Measurements from ENCODE around the gene SLC6A19.
A peak's percentile ranks its signal among the peaks of the same experiment; 100 is the strongest.

Gene SLC6A19

DNA sequence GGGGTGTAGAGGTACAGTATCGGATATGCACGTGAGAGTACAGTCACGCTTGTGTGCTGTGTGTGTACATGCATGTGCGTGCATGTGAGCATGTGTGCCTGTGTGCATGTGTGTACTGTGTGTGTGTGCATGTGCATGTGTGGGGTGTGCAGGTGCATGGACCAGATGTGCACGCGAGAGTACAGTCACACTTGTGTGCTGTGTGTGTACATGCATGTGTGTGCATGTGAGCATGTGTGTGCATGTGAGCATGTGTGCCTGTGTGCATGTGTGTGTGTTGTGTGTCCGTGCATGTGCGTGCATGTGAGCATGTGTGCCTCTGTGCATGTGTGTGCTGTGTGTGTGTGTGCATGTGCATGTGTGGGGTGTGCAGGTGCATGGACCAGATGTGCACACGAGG, 10.3 kb downstream of the SLC6A19 start:
- CTCF ChIA-PET, result no interaction called here

DNA sequence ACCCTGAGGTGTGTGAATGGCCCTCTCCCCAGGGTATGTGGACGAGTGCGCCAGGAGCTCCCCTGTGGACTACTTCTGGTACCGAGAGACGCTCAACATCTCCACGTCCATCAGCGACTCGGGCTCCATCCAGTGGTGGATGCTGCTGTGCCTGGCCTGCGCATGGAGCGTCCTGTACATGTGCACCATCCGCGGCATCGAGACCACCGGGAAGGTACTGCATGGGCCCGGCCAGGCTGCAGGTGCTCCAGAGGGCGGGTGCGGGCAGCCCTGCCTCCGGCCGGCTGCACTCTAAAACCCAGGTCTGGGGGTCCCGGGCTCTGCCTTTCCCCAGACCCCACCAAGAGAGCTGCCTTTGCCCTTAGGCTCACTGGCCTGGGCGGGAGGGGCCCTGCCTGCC, 10.9 kb downstream of the SLC6A19 start:
- H3K4me1 ChIP-seq (ENCODE audit: control insufficient read depth, insufficient read depth, low read length), result no peaks in the 10 kb centered on the region
- no peaks in the 10 kb centered on the region for H3K9me3 ChIP-seq (ENCODE audit: control insufficient read depth, insufficient read depth, low read depth, low read length)
- no peak overlapping the region for H3K27ac ChIP-seq (ENCODE audit: extremely low read depth, low read depth, low read length)
- POLR2A ChIA-PET, result no interaction called here
- H3K4me3 ChIP-seq (ENCODE audit: low read depth, low read length), result no peak overlapping the region
- TF ChIP-seq ZNF629 (tag by site-specific recombination; IDR thresholded peaks at IDR 0.05), result no peak
- no peak for TF ChIP-seq ZNF544 (tag by site-specific recombination; IDR thresholded peaks at IDR 0.05)
- TF ChIP-seq ZNF292 (tag by site-specific recombination; IDR thresholded peaks at IDR 0.05; ENCODE audit: borderline replicate concordance, low read depth), result no peak
- no peak for TF ChIP-seq ZSCAN23 (tag by site-specific recombination; IDR thresholded peaks at IDR 0.05)
- TF ChIP-seq PRDM1 (tag by site-specific recombination; IDR thresholded peaks at IDR 0.05), result no peak
- no peak for TF ChIP-seq ZNF133 (tag by site-specific recombination; IDR thresholded peaks at IDR 0.05)
- no peak for TF ChIP-seq ZNF473 (tag by site-specific recombination; IDR thresholded peaks at IDR 0.05)
- no peak for TF ChIP-seq SP7 (tag by site-specific recombination; IDR thresholded peaks at IDR 0.05)
- TF ChIP-seq, protein P1, sequence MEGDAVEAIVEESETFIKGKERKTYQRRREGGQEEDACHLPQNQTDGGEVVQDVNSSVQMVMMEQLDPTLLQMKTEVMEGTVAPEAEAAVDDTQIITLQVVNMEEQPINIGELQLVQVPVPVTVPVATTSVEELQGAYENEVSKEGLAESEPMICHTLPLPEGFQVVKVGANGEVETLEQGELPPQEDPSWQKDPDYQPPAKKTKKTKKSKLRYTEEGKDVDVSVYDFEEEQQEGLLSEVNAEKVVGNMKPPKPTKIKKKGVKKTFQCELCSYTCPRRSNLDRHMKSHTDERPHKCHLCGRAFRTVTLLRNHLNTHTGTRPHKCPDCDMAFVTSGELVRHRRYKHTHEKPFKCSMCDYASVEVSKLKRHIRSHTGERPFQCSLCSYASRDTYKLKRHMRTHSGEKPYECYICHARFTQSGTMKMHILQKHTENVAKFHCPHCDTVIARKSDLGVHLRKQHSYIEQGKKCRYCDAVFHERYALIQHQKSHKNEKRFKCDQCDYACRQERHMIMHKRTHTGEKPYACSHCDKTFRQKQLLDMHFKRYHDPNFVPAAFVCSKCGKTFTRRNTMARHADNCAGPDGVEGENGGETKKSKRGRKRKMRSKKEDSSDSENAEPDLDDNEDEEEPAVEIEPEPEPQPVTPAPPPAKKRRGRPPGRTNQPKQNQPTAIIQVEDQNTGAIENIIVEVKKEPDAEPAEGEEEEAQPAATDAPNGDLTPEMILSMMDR (tag by site-specific recombination; IDR thresholded peaks at IDR 0.05), result no peak
- CTCF ChIA-PET, result no interaction called here
- no peaks in the 10 kb centered on the region for H3K36me3 ChIP-seq (ENCODE audit: control insufficient read depth in 2 of 2, insufficient read depth in 1 of 2, low read length in 2 of 2)

More for the DNA sequence above, 10.3 kb downstream of the SLC6A19 start:
- Histone ChIP-seq H3K4me3 (ENCODE audit: low read depth, low read length) (no peak overlapping the region), H3K4me1 (ENCODE audit: control insufficient read depth, insufficient read depth, low read length) (no peaks in the 10 kb centered on the region), H3K27ac (ENCODE audit: extremely low read depth, low read depth, low read length) (no peak overlapping the region), H3K9me3 (ENCODE audit: control insufficient read depth, insufficient read depth, low read depth, low read length) (no peaks in the 10 kb centered on the region), H3K36me3 (ENCODE audit: control insufficient read depth in 2 of 2, insufficient read depth in 1 of 2, low read length in 2 of 2) (no peaks in the 10 kb centered on the region)
- TF ChIP-seq ZNF501 (tag by site-specific recombination; IDR thresholded peaks at IDR 0.05) (no peak), KLF7 (tag by site-specific recombination; IDR thresholded peaks at IDR 0.05; ENCODE audit: borderline replicate concordance) (no peak), ZNF658 (tag by site-specific recombination; IDR thresholded peaks at IDR 0.05) (no peak), ZNF112 (tag by site-specific recombination; IDR thresholded peaks at IDR 0.05) (no peak), ZNF600 (tag by site-specific recombination; IDR thresholded peaks at IDR 0.05) (no peak), SP7 (tag by site-specific recombination; IDR thresholded peaks at IDR 0.05) (no peak), ZNF670 (tag by site-specific recombination; IDR thresholded peaks at IDR 0.05; ENCODE audit: low read depth) (no peak), ZFP69B (tag by site-specific recombination; IDR thresholded peaks at IDR 0.05) (no peak), ZFP41 (tag by site-specific recombination; IDR thresholded peaks at IDR 0.05; ENCODE audit: borderline replicate concordance) (no peak)
- TF ChIP-seq, protein P2, sequence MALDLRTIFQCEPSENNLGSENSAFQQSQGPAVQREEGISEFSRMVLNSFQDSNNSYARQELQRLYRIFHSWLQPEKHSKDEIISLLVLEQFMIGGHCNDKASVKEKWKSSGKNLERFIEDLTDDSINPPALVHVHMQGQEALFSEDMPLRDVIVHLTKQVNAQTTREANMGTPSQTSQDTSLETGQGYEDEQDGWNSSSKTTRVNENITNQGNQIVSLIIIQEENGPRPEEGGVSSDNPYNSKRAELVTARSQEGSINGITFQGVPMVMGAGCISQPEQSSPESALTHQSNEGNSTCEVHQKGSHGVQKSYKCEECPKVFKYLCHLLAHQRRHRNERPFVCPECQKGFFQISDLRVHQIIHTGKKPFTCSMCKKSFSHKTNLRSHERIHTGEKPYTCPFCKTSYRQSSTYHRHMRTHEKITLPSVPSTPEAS (tag by site-specific recombination; IDR thresholded peaks at IDR 0.05), result peak; percentile 95
- TF ChIP-seq, protein P3, sequence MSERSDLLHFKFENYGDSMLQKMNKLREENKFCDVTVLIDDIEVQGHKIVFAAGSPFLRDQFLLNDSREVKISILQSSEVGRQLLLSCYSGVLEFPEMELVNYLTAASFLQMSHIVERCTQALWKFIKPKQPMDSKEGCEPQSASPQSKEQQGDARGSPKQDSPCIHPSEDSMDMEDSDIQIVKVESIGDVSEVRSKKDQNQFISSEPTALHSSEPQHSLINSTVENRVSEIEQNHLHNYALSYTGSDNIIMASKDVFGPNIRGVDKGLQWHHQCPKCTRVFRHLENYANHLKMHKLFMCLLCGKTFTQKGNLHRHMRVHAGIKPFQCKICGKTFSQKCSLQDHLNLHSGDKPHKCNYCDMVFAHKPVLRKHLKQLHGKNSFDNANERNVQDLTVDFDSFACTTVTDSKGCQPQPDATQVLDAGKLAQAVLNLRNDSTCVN (tag by site-specific recombination; optimal IDR thresholded peaks at IDR 0.05), result peak; percentile 42
- TF ChIP-seq, protein P4, sequence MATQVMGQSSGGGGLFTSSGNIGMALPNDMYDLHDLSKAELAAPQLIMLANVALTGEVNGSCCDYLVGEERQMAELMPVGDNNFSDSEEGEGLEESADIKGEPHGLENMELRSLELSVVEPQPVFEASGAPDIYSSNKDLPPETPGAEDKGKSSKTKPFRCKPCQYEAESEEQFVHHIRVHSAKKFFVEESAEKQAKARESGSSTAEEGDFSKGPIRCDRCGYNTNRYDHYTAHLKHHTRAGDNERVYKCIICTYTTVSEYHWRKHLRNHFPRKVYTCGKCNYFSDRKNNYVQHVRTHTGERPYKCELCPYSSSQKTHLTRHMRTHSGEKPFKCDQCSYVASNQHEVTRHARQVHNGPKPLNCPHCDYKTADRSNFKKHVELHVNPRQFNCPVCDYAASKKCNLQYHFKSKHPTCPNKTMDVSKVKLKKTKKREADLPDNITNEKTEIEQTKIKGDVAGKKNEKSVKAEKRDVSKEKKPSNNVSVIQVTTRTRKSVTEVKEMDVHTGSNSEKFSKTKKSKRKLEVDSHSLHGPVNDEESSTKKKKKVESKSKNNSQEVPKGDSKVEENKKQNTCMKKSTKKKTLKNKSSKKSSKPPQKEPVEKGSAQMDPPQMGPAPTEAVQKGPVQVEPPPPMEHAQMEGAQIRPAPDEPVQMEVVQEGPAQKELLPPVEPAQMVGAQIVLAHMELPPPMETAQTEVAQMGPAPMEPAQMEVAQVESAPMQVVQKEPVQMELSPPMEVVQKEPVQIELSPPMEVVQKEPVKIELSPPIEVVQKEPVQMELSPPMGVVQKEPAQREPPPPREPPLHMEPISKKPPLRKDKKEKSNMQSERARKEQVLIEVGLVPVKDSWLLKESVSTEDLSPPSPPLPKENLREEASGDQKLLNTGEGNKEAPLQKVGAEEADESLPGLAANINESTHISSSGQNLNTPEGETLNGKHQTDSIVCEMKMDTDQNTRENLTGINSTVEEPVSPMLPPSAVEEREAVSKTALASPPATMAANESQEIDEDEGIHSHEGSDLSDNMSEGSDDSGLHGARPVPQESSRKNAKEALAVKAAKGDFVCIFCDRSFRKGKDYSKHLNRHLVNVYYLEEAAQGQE (tag by site-specific recombination; IDR thresholded peaks at IDR 0.05), result no peak
- TF ChIP-seq, protein P5, sequence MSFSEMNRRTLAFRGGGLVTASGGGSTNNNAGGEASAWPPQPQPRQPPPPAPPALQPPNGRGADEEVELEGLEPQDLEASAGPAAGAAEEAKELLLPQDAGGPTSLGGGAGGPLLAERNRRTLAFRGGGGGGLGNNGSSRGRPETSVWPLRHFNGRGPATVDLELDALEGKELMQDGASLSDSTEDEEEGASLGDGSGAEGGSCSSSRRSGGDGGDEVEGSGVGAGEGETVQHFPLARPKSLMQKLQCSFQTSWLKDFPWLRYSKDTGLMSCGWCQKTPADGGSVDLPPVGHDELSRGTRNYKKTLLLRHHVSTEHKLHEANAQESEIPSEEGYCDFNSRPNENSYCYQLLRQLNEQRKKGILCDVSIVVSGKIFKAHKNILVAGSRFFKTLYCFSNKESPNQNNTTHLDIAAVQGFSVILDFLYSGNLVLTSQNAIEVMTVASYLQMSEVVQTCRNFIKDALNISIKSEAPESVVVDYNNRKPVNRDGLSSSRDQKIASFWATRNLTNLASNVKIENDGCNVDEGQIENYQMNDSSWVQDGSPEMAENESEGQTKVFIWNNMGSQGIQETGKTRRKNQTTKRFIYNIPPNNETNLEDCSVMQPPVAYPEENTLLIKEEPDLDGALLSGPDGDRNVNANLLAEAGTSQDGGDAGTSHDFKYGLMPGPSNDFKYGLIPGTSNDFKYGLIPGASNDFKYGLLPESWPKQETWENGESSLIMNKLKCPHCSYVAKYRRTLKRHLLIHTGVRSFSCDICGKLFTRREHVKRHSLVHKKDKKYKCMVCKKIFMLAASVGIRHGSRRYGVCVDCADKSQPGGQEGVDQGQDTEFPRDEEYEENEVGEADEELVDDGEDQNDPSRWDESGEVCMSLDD (tag by site-specific recombination; IDR thresholded peaks at IDR 0.05), result no peak
- POLR2A ChIA-PET, result no interaction called here
